NCI-H128 (cell line): ENCODE measurements around the gene PEX6.
"Not testable (repeated sequence)": the region's sequence is repeated elsewhere in the genome, so short reads cannot be mapped to it uniquely, and the experiment has no call there.

Source experiments
- DNase-seq: peaks from one replicate; lab custom pipeline; 2025; ENCODE audit not compliant: unreplicated experiment; lab: John Stamatoyannopoulos, UW

The PEX6 gene

GRCh38 chr6:42966571-42966970 is 12.4 kb downstream of the PEX6 start:
- DNase-seq: no peak

GRCh38 chr6:42963855-42964605 is 15.0 kb downstream of the PEX6 start:
- DNase-seq: no peak

GRCh38 chr6:42963179-42963854 is 15.7 kb downstream of the PEX6 start:
- DNase-seq: no peak

- DNase-seq: no peak
These were observed 16.3 kb downstream of the PEX6 start for GRCh38 chr6:42962502-42963178.

GRCh38 chr6:42962096-42962495 is 16.9 kb downstream of the PEX6 start:
- no peak for DNase-seq

- no peak for DNase-seq
These were observed 17.9 kb downstream of the PEX6 start for GRCh38 chr6:42961020-42961470.

GRCh38 chr6:42960243-42961019 is 18.6 kb downstream of the PEX6 start, which contains the start of gene GNMT:
TSS of gene GNMT (plus strand) at chr6:42960754. CDS start at chr6:42960768, 14 bp downstream.
- DNase-seq: peak; percentile 27

- DNase-seq: no peak
These were observed 19.1 kb downstream of the PEX6 start for GRCh38 chr6:42959917-42960242.

- DNase-seq: no peak
These were observed 20.9 kb downstream of the PEX6 start for GRCh38 chr6:42958125-42958524.

- not testable (repeated sequence) for DNase-seq
These were observed 24.6 kb downstream of the PEX6 start for GRCh38 chr6:42954405-42954804.

GRCh38 chr6:42952389-42952788 is 26.6 kb downstream of the PEX6 start:
- DNase-seq: no peak

GRCh38 chr6:42947950-42948349 is 31.0 kb downstream of the PEX6 start:
- DNase-seq: no peak

GRCh38 chr6:42942444-42942843 is 36.5 kb downstream of the PEX6 start:
- no peak for DNase-seq

- DNase-seq: not testable (repeated sequence)
These were observed 37.6 kb downstream of the PEX6 start for GRCh38 chr6:42941356-42941755.

- DNase-seq: no peak
These were observed 38.4 kb downstream of the PEX6 start for GRCh38 chr6:42940493-42941045.

GRCh38 chr6:42939810-42940167 is 39.2 kb downstream of the PEX6 start:
- DNase-seq: no peak

GRCh38 chr6:42938987-42939809 is 39.8 kb downstream of the PEX6 start:
- DNase-seq: no peak

GRCh38 chr6:42938428-42938796 is 40.6 kb downstream of the PEX6 start:
- DNase-seq: no peak

GRCh38 chr6:42937548-42938427 is 41.2 kb downstream of the PEX6 start:
- no peak for DNase-seq
